Esophagus squamous epithelium (tissue), 5 donors: Measurements from ENCODE around the gene DNAH7. TPM values are rescaled to one million over a fixed set of nuclear protein-coding genes. Genes with fewer than 3 reads are reported as not detected.

Experiments
- DNase-seq: peaks from one replicate; lab custom pipeline; 2025; lab: John Stamatoyannopoulos, UW
- H3K27ac ChIP-seq, 4 donors: fragments of 200-600 bp; sonication (generic); one replicate each; pipeline ENCODE4 v1.5.1; 2016 to 2019; ENCODE audit warnings: mild to moderate bottlenecking in 1 of 4
- H3K27me3 ChIP-seq, 4 donors: fragments of 200-600 bp; sonication (generic); 1 replicate in 3 of 4; 2 replicates in 1 of 4; pipeline versions ENCODE4 v1.5.1 to v1.6.0; 2017 to 2021; ENCODE audit warnings: antibody characterized with exemption in 1 of 4
- H3K36me3 ChIP-seq, 3 donors: fragments of 200-600 bp; sonication (generic); one replicate each; pipeline ENCODE4 v1.5.1; 2016 to 2019
- H3K4me1 ChIP-seq, 3 donors: fragments of 200-600 bp; sonication (generic); one replicate each; pipeline ENCODE4 v1.5.1; 2017 to 2019
- H3K4me3 ChIP-seq, 4 donors: fragments of 200-600 bp; sonication (generic); 1 replicate in 3 of 4; 2 replicates in 1 of 4; pipeline ENCODE4 v1.5.1; 2016 to 2019; ENCODE audit warnings: mild to moderate bottlenecking in 2 of 4, moderate library complexity in 1 of 4
- H3K9me3 ChIP-seq, 3 donors: fragments of 200-600 bp; sonication (generic); one replicate each; pipeline ENCODE4 v1.5.1; 2016 to 2019
- CTCF ChIP-seq, 6 experiments: fragments of 450-650 bp in 4 of 6; fragments of 200-600 bp in 2 of 6; sonication (generic) in 2 of 6; IDR thresholded peaks; one replicate each; pipeline ENCODE4 v1.5.1; 2016 to 2019; ENCODE audit warnings: antibody characterized with exemption in 6 of 6, mild to moderate bottlenecking in 4 of 6, moderate library complexity in 4 of 6
- POLR2A ChIP-seq, 4 donors: fragments of 450-650 bp; IDR thresholded peaks; one replicate each; pipeline ENCODE4 v1.6.1; 2017; ENCODE audit warnings: antibody characterized with exemption in 4 of 4, mild to moderate bottlenecking in 4 of 4, moderate library complexity in 3 of 4
- WGBS, 2 donors: methylation state at CpG; one replicate each; pipeline ENCODE4 v1.1.5; 2018; 5-methylcytosine and 5-hydroxymethylcytosine counted together
- intact Hi-C: fragments of 100-400 bp; cut with DNase I; formaldehyde crosslinking; loops from one replicate; pipeline ENCODE4 v1.15.0; 2022
- total RNA-seq, 4 donors: library from RNA; depleted of rRNA; stranded (reverse); fragments of >200 nt; gene quantifications; one replicate each; pipeline ENCODE4 v1.1.0, GENCODE V29; 2016
- donor health status: DM: yes; HTN: yes; CAD: no.

DNAH7 gene
- total RNA-seq, 4 donors from 2014 or later, result 0.15 to 0.76 (median 0.28) TPM

- intact Hi-C loops, result no loop called here
- TF ChIP-seq POLR2A (IDR thresholded peaks at IDR 0.05) (no peak), CTCF (IDR thresholded peaks at IDR 0.05) (no peak)
These were observed 26.9 kb downstream of the DNAH7 start for GRCh38 chr2:196041786-196042185.

GRCh38 chr2:196040218-196040617, 28.4 kb downstream of the DNAH7 start:
- TF ChIP-seq POLR2A (IDR thresholded peaks at IDR 0.05) (no peak), CTCF (IDR thresholded peaks at IDR 0.05) (no peak)
- no peaks in the 10 kb centered on the region for H3K4me1 ChIP-seq
- H3K27ac ChIP-seq, result no peak overlapping the region
- no peaks in the 10 kb centered on the region for H3K27me3 ChIP-seq
- DNase-seq, result no peak
- intact Hi-C loops, result no loop called here
- H3K4me3 ChIP-seq, result no peak overlapping the region
- no peaks in the 10 kb centered on the region for H3K36me3 ChIP-seq
- H3K9me3 ChIP-seq, result peaks cover 0 to 12% (median 4%) of the 10 kb centered on the region in 3 donors

More at GRCh38 chr2:196041786-196042185, 26.9 kb downstream of the DNAH7 start:
- Histone ChIP-seq H3K27ac (no peak overlapping the region), H3K36me3 (no peaks in the 10 kb centered on the region), H3K27me3 (no peaks in the 10 kb centered on the region), H3K4me1 (no peaks in the 10 kb centered on the region), H3K4me3 (no peak overlapping the region), H3K9me3 (peaks cover 0 to 12% (median 4%) of the 10 kb centered on the region in 3 donors)
- DNase-seq, result no peak

- no peak for DNase-seq
- 100% methylated on average over 2 of the region's 2 CpGs; no CpG with 5 or more reads in 1 of the 2 donors for WGBS, 2 donors
- Histone ChIP-seq H3K4me3 (no peak overlapping the region), H3K36me3 (no peaks in the 10 kb centered on the region), H3K9me3 (peaks cover 0 to 12% (median 4%) of the 10 kb centered on the region in 3 donors), H3K27me3 (no peaks in the 10 kb centered on the region), H3K27ac (no peak overlapping the region), H3K4me1 (no peaks in the 10 kb centered on the region)
- intact Hi-C loops, result no loop called here
- no peak for TF ChIP-seq POLR2A (IDR thresholded peaks at IDR 0.05)
- TF ChIP-seq CTCF (IDR thresholded peaks at IDR 0.05), result no peak
These were observed 32.2 kb downstream of the DNAH7 start for GRCh38 chr2:196036442-196036841.

- H3K27me3 ChIP-seq, result no peaks in the 10 kb centered on the region
- H3K27ac ChIP-seq, result no peak overlapping the region
- H3K9me3 ChIP-seq, result no peaks in the 10 kb centered on the region
- DNase-seq, result no peak
- TF ChIP-seq POLR2A (IDR thresholded peaks at IDR 0.05) (no peak), CTCF (IDR thresholded peaks at IDR 0.05) (no peak)
- no peaks in the 10 kb centered on the region for H3K4me1 ChIP-seq
- intact Hi-C loops, result no loop called here
- H3K36me3 ChIP-seq, result no peaks in the 10 kb centered on the region
- H3K4me3 ChIP-seq, result no peak overlapping the region
- 60 to 69% methylated on average over 2 of the region's 2 CpGs for WGBS, 2 donors
These were observed 50.6 kb downstream of the DNAH7 start for GRCh38 chr2:196018037-196018436.

GRCh38 chr2:196012314-196012713, 56.3 kb downstream of the DNAH7 start:
- no peak for DNase-seq

More at GRCh38 chr2:196012314-196012713, 56.3 kb downstream of the DNAH7 start:
- Histone ChIP-seq H3K27ac (no peak overlapping the region), H3K4me1 (no peaks in the 10 kb centered on the region), H3K36me3 (no peaks in the 10 kb centered on the region), H3K4me3 (no peak overlapping the region), H3K27me3 (no peaks in the 10 kb centered on the region), H3K9me3 (no peaks in the 10 kb centered on the region)
- 80 to 82% methylated on average over 2 of the region's 2 CpGs for WGBS, 2 donors
- TF ChIP-seq POLR2A (IDR thresholded peaks at IDR 0.05), result no peak
- no peak for TF ChIP-seq CTCF (IDR thresholded peaks at IDR 0.05)
- intact Hi-C loops, result no loop called here
